SJCRH30 (cell line): ENCODE results near the gene FZR1. TPM values are rescaled to one million over a fixed set of nuclear protein-coding genes. Genes with fewer than 3 reads are reported as not detected.
"Not testable (repeated sequence)": the region's sequence is repeated elsewhere in the genome, so short reads cannot be mapped to it uniquely, and the experiment has no call there.

Experiments used
- DNase-seq, 2 experiments: peaks; one replicate each; pipeline ENCODE4 v3.0.0-alpha.2; 2015 to 2020
- H3K27ac ChIP-seq: fragments of 250-450 bp; sonication (Bioruptor Pico); 2 replicates; pipeline ENCODE4 v1.5.1; 2020; ENCODE audit warnings: mild to moderate bottlenecking, moderate library complexity
- H3K27me3 ChIP-seq: fragments of 250-450 bp; sonication (Bioruptor Pico); 2 replicates; pipeline ENCODE4 v1.5.1; 2020; ENCODE audit warnings: mild to moderate bottlenecking, moderate library complexity
- H3K36me3 ChIP-seq: fragments of 250-450 bp; sonication (Bioruptor Pico); 2 replicates; pipeline ENCODE4 v1.5.1; 2020; ENCODE audit warnings: mild to moderate bottlenecking, moderate library complexity
- H3K4me1 ChIP-seq: fragments of 250-450 bp; sonication (Bioruptor Pico); 2 replicates; pipeline ENCODE4 v1.5.1; 2020; ENCODE audit warnings: mild to moderate bottlenecking, moderate library complexity
- H3K4me3 ChIP-seq: fragments of 250-450 bp; sonication (Bioruptor Pico); 2 replicates; pipeline ENCODE4 v1.5.1; 2020; ENCODE audit warnings: mild to moderate bottlenecking, moderate library complexity
- H3K9me3 ChIP-seq: fragments of 250-450 bp; sonication (Bioruptor Pico); replicated peaks from 2 replicates; pipeline ENCODE4 v1.5.1; 2020; ENCODE audit warnings: mild to moderate bottlenecking, moderate library complexity
- total RNA-seq: library from RNA; depleted of rRNA; stranded (reverse); fragments of >200 nt; shearing (Covaris generic); gene quantifications from 2 replicates; pipeline ENCODE4 v1.2.3, GENCODE V29; 2014; rRNA removed

The FZR1 gene
- total RNA-seq, 1 experiment from 2014 or later: 31.4 TPM

- H3K36me3 ChIP-seq: peaks cover 23% of the 10 kb centered on the region
Measured at GRCh38 chr19:3577723-3578344, 71.7 kb downstream of the FZR1 start.

GRCh38 chr19:3578390-3578789 lies 72.3 kb downstream of the FZR1 start:
- Histone ChIP-seq H3K9me3 (no peaks in the 10 kb centered on the region), H3K27me3 (no peaks in the 10 kb centered on the region), H3K36me3 (peaks cover 23% of the 10 kb centered on the region), H3K4me1 (no peaks in the 10 kb centered on the region), H3K4me3 (no peak overlapping the region), H3K27ac (no peak overlapping the region)
- DNase-seq: no peak

More at GRCh38 chr19:3577723-3578344, 71.7 kb downstream of the FZR1 start:
- H3K27me3 ChIP-seq: no peaks in the 10 kb centered on the region
- H3K4me1 ChIP-seq: no peaks in the 10 kb centered on the region
- H3K9me3 ChIP-seq: no peaks in the 10 kb centered on the region
- H3K27ac ChIP-seq: no peak overlapping the region
- no peak overlapping the region for H3K4me3 ChIP-seq
- no peak for DNase-seq

GRCh38 chr19:3580156-3580934 lies 74.2 kb downstream of the FZR1 start:
- no peaks in the 10 kb centered on the region for H3K4me1 ChIP-seq
- H3K36me3 ChIP-seq: peaks cover 13% of the 10 kb centered on the region; the same call in 1 of the 2 replicates
- DNase-seq: no peak
- no peaks in the 10 kb centered on the region for H3K9me3 ChIP-seq
- no peak overlapping the region for H3K27ac ChIP-seq
- no peaks in the 10 kb centered on the region for H3K27me3 ChIP-seq
- H3K4me3 ChIP-seq: no peak overlapping the region

GRCh38 chr19:3581792-3582191 lies 75.7 kb downstream of the FZR1 start:
- not testable (repeated sequence) for H3K27me3 ChIP-seq, H3K9me3 ChIP-seq, H3K27ac ChIP-seq, H3K36me3 ChIP-seq, H3K4me1 ChIP-seq, H3K4me3 ChIP-seq
- peak in 1 of 2 experiments; percentile 26 for DNase-seq

- not testable (repeated sequence) for H3K36me3 ChIP-seq, H3K4me3 ChIP-seq, H3K9me3 ChIP-seq, H3K4me1 ChIP-seq, H3K27ac ChIP-seq, DNase-seq, H3K27me3 ChIP-seq
Measured at GRCh38 chr19:3584036-3584802, 78.1 kb downstream of the FZR1 start.

GRCh38 chr19:3585301-3586126 lies 79.4 kb downstream of the FZR1 start, which contains the start of gene GIPC3:
GIPC3 (plus strand) TSS chr19:3585478; CDS start chr19:3585598, 120 bp downstream.
- H3K27ac ChIP-seq: no peak within 1 kb of the TSS
- no peaks in the 10 kb centered on the region for H3K27me3 ChIP-seq
- no peak within 1 kb of the TSS for H3K4me3 ChIP-seq
- no peaks in the 10 kb centered on the region for H3K36me3 ChIP-seq
- H3K9me3 ChIP-seq: no peaks in the 10 kb centered on the region
- no peak for DNase-seq
- no peaks in the 10 kb centered on the region for H3K4me1 ChIP-seq

GRCh38 chr19:3586127-3586626 lies 80.1 kb downstream of the FZR1 start:
- Histone ChIP-seq H3K27ac (no peak overlapping the region), H3K4me1 (no peaks in the 10 kb centered on the region), H3K36me3 (no peaks in the 10 kb centered on the region), H3K9me3 (no peaks in the 10 kb centered on the region), H3K4me3 (no peak overlapping the region), H3K27me3 (no peaks in the 10 kb centered on the region)
- peak in 1 of 2 experiments; percentile 38 for DNase-seq

GRCh38 chr19:3586707-3587346 lies 80.7 kb downstream of the FZR1 start:
- Histone ChIP-seq H3K27me3 (no peaks in the 10 kb centered on the region), H3K4me3 (no peak overlapping the region), H3K4me1 (no peaks in the 10 kb centered on the region), H3K27ac (no peak overlapping the region), H3K36me3 (no peaks in the 10 kb centered on the region), H3K9me3 (no peaks in the 10 kb centered on the region)
- no peak for DNase-seq

Other genes starting within 250 kb of the FZR1 start
- gene NFIC, start 139.7 kb upstream of the FZR1 start, total RNA-seq: 15.1 and 16.4 TPM in 2 replicates
- gene SMIM24, start 25.8 kb upstream of the FZR1 start, total RNA-seq: not detected in 2 replicates
- gene SMIM44, start 22.9 kb upstream of the FZR1 start, total RNA-seq: not detected in 2 replicates
- 11.7 and 12.3 TPM in 2 replicates for gene DOHH, start 5.6 kb upstream of the FZR1 start, total RNA-seq
- gene TEKTIP1, start 32.9 kb downstream of the FZR1 start, total RNA-seq: not detected in 2 replicates
- 54.6 and 57.1 TPM in 2 replicates for gene MFSD12, start 51.3 kb downstream of the FZR1 start, total RNA-seq
- 45.0 and 48.0 TPM in 2 replicates for gene HMG20B, start 66.6 kb downstream of the FZR1 start, total RNA-seq
- gene GIPC3, start 79.2 kb downstream of the FZR1 start, total RNA-seq: 0.03 and 0.06 TPM in 2 replicates
- gene TBXA2R, start 100.6 kb downstream of the FZR1 start, total RNA-seq: 0.06 and 0.13 TPM in 2 replicates
- gene CACTIN, start 120.5 kb downstream of the FZR1 start, total RNA-seq: 21.4 and 21.6 TPM in 2 replicates
- gene PIP5K1C, start 194.2 kb downstream of the FZR1 start, total RNA-seq: 11.8 and 12.2 TPM in 2 replicates
- gene TJP3, start 202.1 kb downstream of the FZR1 start, total RNA-seq: not detected in 2 replicates